ENCODE results near the gene SYNDIG1. TPM values are rescaled to one million over a fixed set of nuclear protein-coding genes. Genes with fewer than 3 reads are reported as not detected.

The SYNDIG1 gene
- total RNA-seq, 4 donors from 2014 or later: 0.51 to 3.4 (median 2.8) TPM; not detected in 1

DNA sequence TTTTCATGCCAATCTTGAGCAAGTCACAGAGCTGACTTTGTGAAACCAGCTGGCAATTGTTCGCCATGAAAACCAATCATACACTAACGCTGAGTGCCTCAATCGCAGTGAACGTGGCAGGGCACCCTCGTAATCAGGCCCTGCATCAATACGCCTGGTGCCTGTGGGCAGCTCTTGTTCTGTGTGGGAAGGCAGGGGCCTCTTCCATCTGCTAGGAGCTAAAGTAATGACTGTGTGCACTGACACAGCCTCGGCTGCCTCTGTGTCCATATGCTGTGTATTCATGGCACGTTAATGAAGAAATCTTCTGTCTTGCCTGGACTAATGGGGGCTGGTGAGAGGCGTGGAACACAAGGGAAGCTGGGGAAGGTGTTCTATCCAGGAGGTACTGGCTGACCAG lies 27.8 kb upstream of the SYNDIG1 start:
- TF ChIP-seq POLR2A (IDR thresholded peaks at IDR 0.05): no peak
- TF ChIP-seq, protein P1, sequence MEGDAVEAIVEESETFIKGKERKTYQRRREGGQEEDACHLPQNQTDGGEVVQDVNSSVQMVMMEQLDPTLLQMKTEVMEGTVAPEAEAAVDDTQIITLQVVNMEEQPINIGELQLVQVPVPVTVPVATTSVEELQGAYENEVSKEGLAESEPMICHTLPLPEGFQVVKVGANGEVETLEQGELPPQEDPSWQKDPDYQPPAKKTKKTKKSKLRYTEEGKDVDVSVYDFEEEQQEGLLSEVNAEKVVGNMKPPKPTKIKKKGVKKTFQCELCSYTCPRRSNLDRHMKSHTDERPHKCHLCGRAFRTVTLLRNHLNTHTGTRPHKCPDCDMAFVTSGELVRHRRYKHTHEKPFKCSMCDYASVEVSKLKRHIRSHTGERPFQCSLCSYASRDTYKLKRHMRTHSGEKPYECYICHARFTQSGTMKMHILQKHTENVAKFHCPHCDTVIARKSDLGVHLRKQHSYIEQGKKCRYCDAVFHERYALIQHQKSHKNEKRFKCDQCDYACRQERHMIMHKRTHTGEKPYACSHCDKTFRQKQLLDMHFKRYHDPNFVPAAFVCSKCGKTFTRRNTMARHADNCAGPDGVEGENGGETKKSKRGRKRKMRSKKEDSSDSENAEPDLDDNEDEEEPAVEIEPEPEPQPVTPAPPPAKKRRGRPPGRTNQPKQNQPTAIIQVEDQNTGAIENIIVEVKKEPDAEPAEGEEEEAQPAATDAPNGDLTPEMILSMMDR (IDR thresholded peaks at IDR 0.05): no peak
- H3K4me3 ChIP-seq: no peak overlapping the region
- H3K27ac ChIP-seq: no peak overlapping the region
- no peaks in the 10 kb centered on the region for H3K27me3 ChIP-seq
- intact Hi-C loops (cut with DNase I; ENCODE audit: low total_unique reads): no loop called here
- no peaks in the 10 kb centered on the region for H3K9me3 ChIP-seq
- H3K36me3 ChIP-seq: no peaks in the 10 kb centered on the region
- no peak for DNase-seq
- no peaks in the 10 kb centered on the region for H3K4me1 ChIP-seq

DNA sequence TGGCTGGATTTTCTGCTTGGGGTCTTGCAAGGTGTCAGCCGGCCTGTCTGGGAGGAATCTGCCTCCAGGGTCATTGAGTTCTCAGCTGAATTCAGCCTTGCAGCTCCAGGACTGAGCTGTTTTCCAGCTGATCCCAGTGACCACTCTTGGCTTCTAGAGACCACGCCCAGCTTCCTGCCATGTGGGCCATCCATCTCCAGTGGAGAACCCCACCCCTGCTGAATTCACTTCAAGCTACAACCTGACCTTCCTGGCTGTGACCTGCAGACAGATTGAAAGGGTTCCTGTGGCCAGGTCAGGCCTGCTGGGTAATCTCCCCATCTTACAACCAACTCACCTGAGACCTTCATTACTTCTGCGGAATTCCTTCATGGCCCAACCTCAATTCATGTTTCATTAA lies 26.5 kb upstream of the SYNDIG1 start:
- Histone ChIP-seq H3K27ac (no peak overlapping the region), H3K4me1 (no peaks in the 10 kb centered on the region), H3K27me3 (no peaks in the 10 kb centered on the region), H3K9me3 (no peaks in the 10 kb centered on the region), H3K36me3 (no peaks in the 10 kb centered on the region), H3K4me3 (no peak overlapping the region)
- intact Hi-C loops (cut with DNase I; ENCODE audit: low total_unique reads): no loop called here
- no peak for TF ChIP-seq POLR2A (IDR thresholded peaks at IDR 0.05)
- TF ChIP-seq, protein P1 (IDR thresholded peaks at IDR 0.05): no peak
- DNase-seq: no peak

DNA sequence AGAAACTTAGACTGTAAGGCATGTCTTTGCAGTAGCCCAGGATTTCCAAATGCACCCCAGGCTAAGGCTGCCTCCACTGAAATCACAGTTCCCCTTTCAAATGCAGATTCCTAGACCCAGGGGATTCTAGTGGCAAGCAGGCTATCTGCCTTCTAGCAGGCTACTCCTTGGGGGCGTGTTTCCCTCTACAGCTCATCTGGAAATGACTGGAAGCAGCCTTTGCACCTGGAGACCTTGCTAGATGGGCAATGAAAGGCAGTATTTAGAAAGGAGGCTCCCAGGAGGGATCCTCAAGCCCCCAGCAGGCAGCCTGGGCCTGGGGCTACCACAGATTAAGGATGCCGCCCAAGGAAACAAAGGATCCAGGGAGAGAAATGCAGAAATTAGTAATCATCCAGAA lies 26.0 kb upstream of the SYNDIG1 start:
- no peaks in the 10 kb centered on the region for H3K36me3 ChIP-seq
- intact Hi-C loops (cut with DNase I; ENCODE audit: low total_unique reads): no loop called here
- H3K27ac ChIP-seq: no peak overlapping the region
- H3K4me1 ChIP-seq: no peaks in the 10 kb centered on the region
- no peak overlapping the region for H3K4me3 ChIP-seq
- no peaks in the 10 kb centered on the region for H3K27me3 ChIP-seq
- TF ChIP-seq POLR2A (IDR thresholded peaks at IDR 0.05): no peak
- TF ChIP-seq, protein P1 (IDR thresholded peaks at IDR 0.05): no peak
- H3K9me3 ChIP-seq: no peaks in the 10 kb centered on the region
- no peak for DNase-seq

DNA sequence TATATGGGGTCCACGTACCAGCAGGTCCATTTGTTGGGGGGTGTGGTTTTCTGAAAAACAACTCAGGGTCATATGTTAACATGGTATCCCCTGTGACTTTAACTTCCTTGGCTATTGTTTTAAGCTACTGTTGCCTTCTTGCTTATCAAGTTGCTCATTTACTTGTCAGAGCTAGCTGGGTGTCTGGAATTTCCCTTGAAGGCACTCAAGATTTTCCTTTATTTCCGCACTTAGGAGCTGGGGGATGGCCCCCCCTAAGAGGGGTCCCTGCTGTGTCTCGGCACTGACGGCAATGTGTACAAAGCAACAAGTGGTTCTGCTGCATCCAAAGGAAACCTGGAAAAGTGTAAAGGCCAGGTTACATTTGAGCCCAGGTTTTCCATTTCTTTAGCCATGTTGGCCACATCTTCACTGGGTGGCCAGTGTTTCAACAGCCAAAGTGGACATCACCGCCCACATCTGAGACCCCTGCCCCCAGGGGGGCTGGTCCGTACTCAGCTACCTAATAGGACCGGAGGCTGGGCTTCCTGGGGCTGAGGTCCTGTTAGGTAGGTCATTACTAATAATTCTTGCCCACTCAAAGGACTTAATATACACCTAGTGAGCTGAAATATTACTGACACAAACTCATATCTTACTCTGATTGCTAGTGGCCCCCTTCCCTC lies 24.8 kb upstream of the SYNDIG1 start:
- no peak overlapping the region for H3K27ac ChIP-seq
- H3K4me3 ChIP-seq: no peak overlapping the region
- intact Hi-C loops (cut with DNase I; ENCODE audit: low total_unique reads): no loop called here
- no peaks in the 10 kb centered on the region for H3K27me3 ChIP-seq
- no peaks in the 10 kb centered on the region for H3K4me1 ChIP-seq
- no peak for DNase-seq
- H3K9me3 ChIP-seq: no peaks in the 10 kb centered on the region
- no peaks in the 10 kb centered on the region for H3K36me3 ChIP-seq
- TF ChIP-seq, protein P1 (IDR thresholded peaks at IDR 0.05): no peak
- TF ChIP-seq POLR2A (IDR thresholded peaks at IDR 0.05): no peak

DNA sequence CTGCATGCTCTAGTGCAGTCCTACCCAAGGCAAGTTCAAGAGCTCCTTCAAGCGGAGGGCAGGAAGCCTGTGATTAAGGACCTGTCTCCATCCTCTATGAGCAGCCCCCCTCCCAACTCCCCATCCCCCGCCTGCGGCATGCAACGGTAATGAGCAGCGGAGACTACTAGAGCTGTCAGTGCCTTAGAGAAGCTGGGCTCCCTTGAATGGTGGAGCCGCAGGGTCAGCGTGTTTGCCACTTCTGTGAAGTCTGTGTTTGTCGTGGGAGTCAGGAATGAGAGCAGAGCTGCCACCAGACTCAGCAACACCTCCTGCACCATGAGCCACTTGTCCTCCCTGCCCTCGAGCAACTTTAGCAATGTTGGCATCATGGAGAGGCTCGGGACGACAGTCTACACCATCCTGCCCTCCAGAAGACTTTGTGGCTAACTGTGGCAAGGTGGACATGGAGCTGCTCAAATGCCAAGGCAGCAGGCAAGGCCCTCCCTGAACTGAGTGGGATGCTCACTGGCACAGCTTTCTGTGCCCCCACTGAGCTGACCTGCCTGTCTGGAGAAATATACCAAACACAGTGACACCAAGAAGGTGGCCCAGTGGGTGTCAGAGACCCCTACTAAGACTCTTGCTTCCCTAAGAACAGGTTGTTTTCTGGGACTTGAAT lies 23.8 kb upstream of the SYNDIG1 start:
- Histone ChIP-seq H3K9me3 (no peaks in the 10 kb centered on the region), H3K27me3 (no peaks in the 10 kb centered on the region), H3K4me3 (no peak overlapping the region), H3K36me3 (no peaks in the 10 kb centered on the region), H3K27ac (no peak overlapping the region), H3K4me1 (no peaks in the 10 kb centered on the region)
- intact Hi-C loops (cut with DNase I; ENCODE audit: low total_unique reads): no loop called here
- no peak for DNase-seq
- no peak for TF ChIP-seq POLR2A (IDR thresholded peaks at IDR 0.05)
- TF ChIP-seq, protein P1 (IDR thresholded peaks at IDR 0.05): no peak

All from uterus (tissue), 4 donors.